ENCODE measurements around the gene ALLC. TPM values are rescaled to one million over a fixed set of nuclear protein-coding genes. Genes with fewer than 3 reads are reported as not detected.
"Not testable (repeated sequence)": the region's sequence is repeated elsewhere in the genome, so short reads cannot be mapped to it uniquely, and the experiment has no call there.

Gene ALLC
- total and polyA plus RNA-seq, 2 experiments from 2014 or later, result not detected

DNA sequence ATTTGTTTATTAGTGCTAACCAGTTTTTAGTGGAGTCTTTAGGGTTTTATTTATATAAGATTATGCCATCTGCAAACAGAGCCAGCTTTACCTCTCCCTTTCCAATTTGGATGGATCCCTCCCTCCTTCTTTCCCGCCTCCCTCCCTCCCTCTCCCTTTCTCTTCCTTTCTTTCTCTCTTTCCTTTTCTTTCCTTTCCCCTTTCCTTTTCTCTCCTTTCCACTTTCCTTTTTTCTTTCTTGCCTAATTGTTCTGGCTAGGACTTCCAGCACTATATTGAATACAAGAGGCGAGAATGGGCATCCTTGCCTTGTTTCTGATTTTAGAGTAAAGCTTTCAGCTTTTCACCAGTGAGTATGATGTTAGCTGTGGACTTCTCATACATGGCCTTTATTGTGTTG, 39.0 kb upstream of the ALLC start (continued):
- TF ChIP-seq, protein P1, sequence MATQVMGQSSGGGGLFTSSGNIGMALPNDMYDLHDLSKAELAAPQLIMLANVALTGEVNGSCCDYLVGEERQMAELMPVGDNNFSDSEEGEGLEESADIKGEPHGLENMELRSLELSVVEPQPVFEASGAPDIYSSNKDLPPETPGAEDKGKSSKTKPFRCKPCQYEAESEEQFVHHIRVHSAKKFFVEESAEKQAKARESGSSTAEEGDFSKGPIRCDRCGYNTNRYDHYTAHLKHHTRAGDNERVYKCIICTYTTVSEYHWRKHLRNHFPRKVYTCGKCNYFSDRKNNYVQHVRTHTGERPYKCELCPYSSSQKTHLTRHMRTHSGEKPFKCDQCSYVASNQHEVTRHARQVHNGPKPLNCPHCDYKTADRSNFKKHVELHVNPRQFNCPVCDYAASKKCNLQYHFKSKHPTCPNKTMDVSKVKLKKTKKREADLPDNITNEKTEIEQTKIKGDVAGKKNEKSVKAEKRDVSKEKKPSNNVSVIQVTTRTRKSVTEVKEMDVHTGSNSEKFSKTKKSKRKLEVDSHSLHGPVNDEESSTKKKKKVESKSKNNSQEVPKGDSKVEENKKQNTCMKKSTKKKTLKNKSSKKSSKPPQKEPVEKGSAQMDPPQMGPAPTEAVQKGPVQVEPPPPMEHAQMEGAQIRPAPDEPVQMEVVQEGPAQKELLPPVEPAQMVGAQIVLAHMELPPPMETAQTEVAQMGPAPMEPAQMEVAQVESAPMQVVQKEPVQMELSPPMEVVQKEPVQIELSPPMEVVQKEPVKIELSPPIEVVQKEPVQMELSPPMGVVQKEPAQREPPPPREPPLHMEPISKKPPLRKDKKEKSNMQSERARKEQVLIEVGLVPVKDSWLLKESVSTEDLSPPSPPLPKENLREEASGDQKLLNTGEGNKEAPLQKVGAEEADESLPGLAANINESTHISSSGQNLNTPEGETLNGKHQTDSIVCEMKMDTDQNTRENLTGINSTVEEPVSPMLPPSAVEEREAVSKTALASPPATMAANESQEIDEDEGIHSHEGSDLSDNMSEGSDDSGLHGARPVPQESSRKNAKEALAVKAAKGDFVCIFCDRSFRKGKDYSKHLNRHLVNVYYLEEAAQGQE (IDR thresholded peaks at IDR 0.05; ENCODE audit: unreplicated experiment), result no peak
- no peak for TF ChIP-seq CREB1 (CRISPR knock-in tag; IDR thresholded peaks at IDR 0.05; ENCODE audit: low read depth)
- TF ChIP-seq POLR2AphosphoS5 (IDR thresholded peaks at IDR 0.05; ENCODE audit: low read depth), result no peak
- TF ChIP-seq ZNF331 (CRISPR knock-in tag; IDR thresholded peaks at IDR 0.05; ENCODE audit: low read depth), result no peak
- no peak for TF ChIP-seq JUNB (IDR thresholded peaks at IDR 0.05; ENCODE audit: unreplicated experiment)
- TF ChIP-seq STAT1 (IDR thresholded peaks at IDR 0.05; ENCODE audit: unreplicated experiment), result no peak

- H3K4me1 ChIP-seq (ENCODE audit: insufficient read depth); H3K27ac Mint-ChIP-seq; DNase-seq (ENCODE audit: low spot score); H3K4me1 Mint-ChIP-seq; H3F3A ChIP-seq (replicated peaks; ENCODE audit: low read depth); H2AFZ ChIP-seq; H3K4me3 Mint-ChIP-seq; H3K9me2 ChIP-seq (ENCODE audit: insufficient read depth); H3K36me3 ChIP-seq (ENCODE audit: insufficient read depth); H3K27ac ChIP-seq (ENCODE audit: low read depth); H3K4me3 ChIP-seq; H3K4me2 ChIP-seq; ATAC-seq; H4K20me1 ChIP-seq (replicated peaks; ENCODE audit: insufficient read depth); H3K79me2 ChIP-seq (replicated peaks; ENCODE audit: insufficient read depth); H3K27me3 ChIP-seq (ENCODE audit: insufficient read depth); H3K27me3 Mint-ChIP-seq (ENCODE audit: insufficient read depth, low read depth, poor library complexity): not testable (repeated sequence)
- Mint-ChIP-seq H3K36me3 (ENCODE audit: low read depth) (peaks cover 13% of the 10 kb centered on the region; the same call in 2 of the 3 replicates), H3K9me3 (peaks cover 26% of the 10 kb centered on the region)
Measured at GRCh38 chr2:3619661-3620060, 38.3 kb upstream of the ALLC start.

- Histone ChIP-seq H3K4me1 (ENCODE audit: insufficient read depth) (no peaks in the 10 kb centered on the region), H2AFZ (no peak overlapping the region), H4K20me1 (replicated peaks; ENCODE audit: insufficient read depth) (no peaks in the 10 kb centered on the region), H3K9me2 (ENCODE audit: insufficient read depth) (0 out of 2 replicates have a peak, but pooled peaks cover 2% of the 10 kb centered on the region), H3K27me3 (ENCODE audit: insufficient read depth) (no peaks in the 10 kb centered on the region), H3K36me3 (ENCODE audit: insufficient read depth) (no peaks in the 10 kb centered on the region), H3K4me3 (no peak overlapping the region), H3F3A (replicated peaks; ENCODE audit: low read depth) (no peaks in the 10 kb centered on the region), H3K4me2 (no peak overlapping the region), H3K27ac (ENCODE audit: low read depth) (no peak overlapping the region), H3K79me2 (replicated peaks; ENCODE audit: insufficient read depth) (no peaks in the 10 kb centered on the region)
- DNase-seq (ENCODE audit: low spot score), result no peak
- peaks cover 18% of the 10 kb centered on the region for H3K9me3 Mint-ChIP-seq
- ATAC-seq, result no peak
- no peak overlapping the region for H3K4me3 Mint-ChIP-seq
- peaks cover 8% of the 10 kb centered on the region; the same call in 2 of the 3 replicates for H3K36me3 Mint-ChIP-seq (ENCODE audit: low read depth)
- H3K27me3 Mint-ChIP-seq (ENCODE audit: insufficient read depth, low read depth, poor library complexity), result peaks cover 1% of the 10 kb centered on the region
- no peak overlapping the region for H3K27ac Mint-ChIP-seq
- no peaks in the 10 kb centered on the region for H3K4me1 Mint-ChIP-seq
- no peak for TF ChIP-seq NANOG (IDR thresholded peaks at IDR 0.05; ENCODE audit: borderline replicate concordance)
- TF ChIP-seq CREB1 (CRISPR knock-in tag; IDR thresholded peaks at IDR 0.05; ENCODE audit: low read depth), result no peak
- TF ChIP-seq, protein P1 (IDR thresholded peaks at IDR 0.05; ENCODE audit: unreplicated experiment), result no peak
- TF ChIP-seq POLR2AphosphoS5 (IDR thresholded peaks at IDR 0.05; ENCODE audit: low read depth), result no peak
- no peak for TF ChIP-seq EZH2 (IDR thresholded peaks at IDR 0.05; ENCODE audit: low read depth, unreplicated experiment)
- TF ChIP-seq, protein P2, sequence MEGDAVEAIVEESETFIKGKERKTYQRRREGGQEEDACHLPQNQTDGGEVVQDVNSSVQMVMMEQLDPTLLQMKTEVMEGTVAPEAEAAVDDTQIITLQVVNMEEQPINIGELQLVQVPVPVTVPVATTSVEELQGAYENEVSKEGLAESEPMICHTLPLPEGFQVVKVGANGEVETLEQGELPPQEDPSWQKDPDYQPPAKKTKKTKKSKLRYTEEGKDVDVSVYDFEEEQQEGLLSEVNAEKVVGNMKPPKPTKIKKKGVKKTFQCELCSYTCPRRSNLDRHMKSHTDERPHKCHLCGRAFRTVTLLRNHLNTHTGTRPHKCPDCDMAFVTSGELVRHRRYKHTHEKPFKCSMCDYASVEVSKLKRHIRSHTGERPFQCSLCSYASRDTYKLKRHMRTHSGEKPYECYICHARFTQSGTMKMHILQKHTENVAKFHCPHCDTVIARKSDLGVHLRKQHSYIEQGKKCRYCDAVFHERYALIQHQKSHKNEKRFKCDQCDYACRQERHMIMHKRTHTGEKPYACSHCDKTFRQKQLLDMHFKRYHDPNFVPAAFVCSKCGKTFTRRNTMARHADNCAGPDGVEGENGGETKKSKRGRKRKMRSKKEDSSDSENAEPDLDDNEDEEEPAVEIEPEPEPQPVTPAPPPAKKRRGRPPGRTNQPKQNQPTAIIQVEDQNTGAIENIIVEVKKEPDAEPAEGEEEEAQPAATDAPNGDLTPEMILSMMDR (conservative IDR thresholded peaks at IDR 0.05; ENCODE audit: low read depth in 2 of 2), result no peak
- TF ChIP-seq ZNF331 (CRISPR knock-in tag; IDR thresholded peaks at IDR 0.05; ENCODE audit: low read depth), result no peak
- TF ChIP-seq JUNB (IDR thresholded peaks at IDR 0.05; ENCODE audit: unreplicated experiment), result no peak
- no peak for TF ChIP-seq ZNF114 (CRISPR knock-in tag; IDR thresholded peaks at IDR 0.05)
- TF ChIP-seq ETS1 (IDR thresholded peaks at IDR 0.05), result no peak
Measured at GRCh38 chr2:3620834-3621233, 37.2 kb upstream of the ALLC start.

Measured in GM23338 (cell line).